ENCODE results near the gene LCOR. TPM values are rescaled to one million over a fixed set of nuclear protein-coding genes. Genes with fewer than 3 reads are reported as not detected.

LCOR gene
- total and polyA plus RNA-seq, 4 donors = 2.5 to 31.2 (median 14.5) TPM

GRCh38 chr10:96826438-96826837, 5.7 kb upstream of the LCOR start:
- Histone ChIP-seq H3K4me3 (ENCODE audit: low read depth in 1 of 3, low read length in 3 of 3) (no peak overlapping the region), H3K4me1 (ENCODE audit: control insufficient read depth in 4 of 4, insufficient read depth in 4 of 4, low read length in 3 of 4) (peaks cover 0 to 6% (median 3%) of the 10 kb centered on the region in 4 donors), H3K27me3 (ENCODE audit: control insufficient read depth in 4 of 4, insufficient read depth in 4 of 4, low read length in 3 of 4) (no peaks in the 10 kb centered on the region), H3K27ac (ENCODE audit: low read depth in 1 of 2, low read length in 2 of 2) (no peak overlapping the region), H3K9me3 (ENCODE audit: control insufficient read depth in 4 of 4, low read length in 3 of 4) (no peaks in the 10 kb centered on the region), H3K9ac (ENCODE audit: low read depth in 1 of 2, low read length in 2 of 2) (no peak overlapping the region), H3K36me3 (ENCODE audit: control insufficient read depth in 4 of 4, insufficient read depth in 3 of 4, low read depth in 1 of 4, low read length in 3 of 4) (no peaks in the 10 kb centered on the region)
- WGBS = 97% methylated on average over 1 of the region's 1 CpG
- DNase-seq (ENCODE audit: low spot score) = no peak
- no peak for TF ChIP-seq TAF1 (conservative IDR thresholded peaks at IDR 0.05)
- no peak for TF ChIP-seq FOXA2 (IDR thresholded peaks at IDR 0.05)
- no peak for TF ChIP-seq RAD21 (IDR thresholded peaks at IDR 0.05)
- no peak for TF ChIP-seq YY1 (IDR thresholded peaks at IDR 0.05)
- no peak for TF ChIP-seq SP1 (IDR thresholded peaks at IDR 0.05)
- TF ChIP-seq CTCF (IDR thresholded peaks at IDR 0.05; ENCODE audit: low read depth, low read length, missing input control) = no peak
- TF ChIP-seq ATF3 (IDR thresholded peaks at IDR 0.05) = no peak
- TF ChIP-seq JUND (IDR thresholded peaks at IDR 0.05) = no peak
- TF ChIP-seq HNF4A (conservative IDR thresholded peaks at IDR 0.05) = no peak
- TF ChIP-seq NR2F2 (IDR thresholded peaks at IDR 0.05) = no peak
- TF ChIP-seq RXRA (IDR thresholded peaks at IDR 0.05) = no peak
- no peak for TF ChIP-seq MAX (IDR thresholded peaks at IDR 0.05)
- no peak for TF ChIP-seq FOXA1 (IDR thresholded peaks at IDR 0.05)
- no peak for TF ChIP-seq ZBTB33 (IDR thresholded peaks at IDR 0.05)
- TF ChIP-seq REST (IDR thresholded peaks at IDR 0.05) = no peak
- TF ChIP-seq GABPA (IDR thresholded peaks at IDR 0.05 in 1 of 2, conservative IDR thresholded peaks at IDR 0.05 in 1 of 2) = no peak
- no peak for TF ChIP-seq EGR1 (IDR thresholded peaks at IDR 0.05; ENCODE audit: low read depth in 2 of 2)
- no peak for TF ChIP-seq HNF4G (IDR thresholded peaks at IDR 0.05)
